HuH-7.5 (cell line): ENCODE results near the gene ANP32E.
"Not testable (repeated sequence)": the region's sequence is repeated elsewhere in the genome, so short reads cannot be mapped to it uniquely, and the experiment has no call there.

Source experiments
- DNase-seq: peaks from one replicate; pipeline ENCODE4 v3.0.0; 2011; ENCODE audit warnings: low spot score

The ANP32E gene

DNA sequence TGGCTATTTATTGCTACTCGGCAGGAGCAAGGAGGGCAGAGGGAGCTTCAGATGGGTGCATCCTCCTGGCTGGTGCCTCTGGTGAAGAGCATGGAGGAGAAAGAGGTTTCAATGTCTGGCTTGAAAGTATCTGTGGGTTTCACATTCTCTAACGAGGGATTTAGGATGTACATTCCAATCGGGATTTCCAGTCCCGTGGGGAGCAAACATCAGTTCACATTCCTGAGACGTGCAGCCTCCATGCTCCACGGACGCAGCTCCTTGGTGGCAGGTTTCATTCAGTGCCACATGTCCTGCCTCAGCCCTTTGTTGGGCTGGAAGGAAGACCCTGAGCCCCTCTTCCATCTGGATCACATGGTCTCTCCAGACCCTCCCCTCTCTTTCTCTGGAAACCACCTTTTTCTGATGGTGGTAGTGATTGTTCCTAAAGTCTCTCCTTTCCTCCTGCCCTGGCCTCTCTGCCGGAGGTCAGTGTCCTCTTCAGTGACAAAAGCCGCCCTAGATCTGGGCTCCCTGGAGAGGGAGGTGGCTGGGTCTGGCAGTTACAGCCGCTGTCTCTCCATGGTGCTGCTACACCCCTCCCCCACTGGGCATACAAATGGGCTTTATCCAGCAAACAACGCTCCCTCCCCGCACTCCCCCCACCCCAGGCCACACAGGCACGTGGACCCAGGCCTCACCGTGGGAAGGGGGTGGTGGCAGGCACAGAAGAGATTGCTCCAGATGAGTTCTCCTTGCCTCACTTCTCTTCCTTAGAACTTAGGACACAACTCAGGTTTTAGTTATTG is 20.8 kb upstream of the ANP32E start:
- DNase-seq, result no peak

DNA sequence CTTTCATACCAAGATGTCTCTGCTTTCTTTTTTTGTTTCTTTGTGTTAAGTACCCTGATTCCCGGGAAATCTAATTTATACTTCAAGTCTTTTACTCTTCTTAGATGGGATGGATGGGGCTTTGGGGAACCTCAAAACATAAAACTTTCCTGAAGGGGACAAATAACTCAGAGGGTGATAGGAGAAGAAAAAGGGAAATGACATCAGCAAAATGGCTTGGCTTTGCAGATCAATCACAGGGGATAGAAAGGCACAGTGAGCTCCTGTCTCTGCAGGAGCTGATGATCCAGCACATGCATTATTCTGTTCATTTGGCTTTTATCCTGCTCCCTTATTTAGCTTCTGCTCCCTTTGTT is 20.3 kb upstream of the ANP32E start:
- DNase-seq, result no peak

DNA sequence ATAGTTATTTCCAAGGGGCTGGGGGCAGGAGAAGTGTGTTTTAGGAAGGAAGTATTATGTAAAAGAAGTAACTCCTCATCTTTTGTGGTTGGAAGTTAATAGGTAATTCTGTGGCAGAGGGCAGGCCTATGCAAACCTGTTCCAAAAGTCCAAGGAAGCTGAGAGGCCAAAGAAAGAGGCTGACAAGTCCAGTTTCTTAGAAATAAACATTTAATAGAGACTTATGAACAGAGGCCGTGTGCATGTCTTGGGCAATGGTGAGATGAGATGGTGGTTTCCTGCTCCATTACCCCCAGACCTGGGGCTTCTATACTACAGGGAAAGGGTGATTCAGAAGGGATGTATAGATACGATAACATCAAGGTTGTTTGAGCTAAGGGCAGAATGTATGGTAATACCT is 14.0 kb upstream of the ANP32E start:
- no peak for DNase-seq

DNA sequence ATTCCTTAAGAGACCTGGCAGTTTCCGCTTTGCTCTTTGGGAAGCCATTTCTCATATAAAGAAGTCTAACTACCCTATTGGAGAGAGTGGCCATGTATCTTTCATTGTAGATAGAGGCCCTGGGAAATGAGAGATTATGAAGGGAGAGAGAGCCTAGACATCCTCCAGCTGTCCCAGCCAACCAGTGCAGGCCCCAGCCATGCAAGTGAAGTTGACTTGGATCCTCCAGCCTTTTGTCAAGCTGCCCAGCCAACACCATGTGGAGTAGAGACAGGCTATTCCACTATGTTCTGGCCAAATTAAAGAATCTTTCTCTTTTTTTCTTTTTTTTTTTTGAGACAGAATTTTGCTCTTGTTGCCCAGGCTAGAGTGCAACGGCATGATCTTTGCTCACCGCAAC is 7.1 kb upstream of the ANP32E start:
- DNase-seq, result no peak

DNA sequence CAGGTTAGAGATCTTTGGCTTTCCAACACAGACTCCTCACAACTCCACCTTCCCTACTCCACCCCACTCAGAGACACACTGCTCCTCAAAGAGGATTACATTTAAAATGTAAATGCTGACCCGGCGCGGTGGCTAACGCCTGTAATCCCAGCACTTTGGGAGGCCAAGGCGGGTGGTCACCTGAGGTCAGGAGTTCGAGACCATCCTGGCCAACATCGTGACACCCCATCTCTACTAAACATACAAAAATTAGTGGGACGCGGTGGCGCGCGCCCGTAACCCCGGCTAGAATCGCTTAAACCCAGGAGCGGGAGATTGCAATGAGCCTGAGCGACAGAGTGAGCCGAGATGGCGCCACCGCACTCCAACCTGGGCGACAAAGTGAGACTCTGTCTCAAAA is 1.8 kb upstream of the ANP32E start:
- DNase-seq, result no peak

DNA sequence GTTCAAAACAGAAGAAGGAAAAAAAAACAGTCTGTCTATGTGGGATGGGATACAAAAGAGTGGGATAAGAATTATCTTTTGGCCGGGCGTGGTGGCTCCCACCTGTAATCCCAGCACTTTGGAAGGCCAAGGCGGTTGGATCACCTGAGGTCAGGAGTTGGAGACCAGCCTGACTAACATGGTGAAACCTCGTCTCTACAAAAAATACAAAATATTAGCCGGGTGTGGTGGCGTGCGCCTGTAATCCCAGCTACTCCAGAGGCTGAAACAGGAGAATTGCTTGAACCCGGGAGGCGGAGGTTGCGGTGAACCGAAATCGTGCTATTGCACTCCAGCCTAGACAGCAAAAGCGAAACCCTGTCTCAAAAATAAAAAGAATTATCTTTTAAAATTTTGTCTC is 1.3 kb upstream of the ANP32E start:
- DNase-seq, result not testable (repeated sequence)

DNA sequence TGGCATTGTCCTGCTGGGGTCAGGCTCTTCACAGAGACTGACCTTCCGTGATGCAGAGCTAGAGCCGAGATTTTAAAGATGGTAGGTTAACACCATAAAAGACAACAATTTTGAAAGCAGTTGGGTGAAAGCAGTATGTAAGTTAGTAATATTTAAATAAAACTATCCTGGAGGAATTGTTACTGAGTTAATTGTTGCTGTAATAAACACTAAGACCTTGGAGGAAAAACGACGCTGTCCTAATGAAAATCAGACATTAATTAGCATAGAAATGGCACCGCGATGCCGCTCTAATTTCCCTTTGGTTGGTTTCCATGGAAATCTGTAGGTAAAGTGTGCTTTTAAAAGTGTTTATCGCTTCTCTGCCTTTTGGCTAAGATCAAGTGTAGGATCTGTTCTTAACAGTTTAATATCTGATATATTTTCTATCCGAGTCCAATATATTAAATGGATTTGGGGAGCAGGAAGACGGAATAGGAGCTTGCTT is 745 bp upstream of the ANP32E start:
- no peak for DNase-seq

DNA sequence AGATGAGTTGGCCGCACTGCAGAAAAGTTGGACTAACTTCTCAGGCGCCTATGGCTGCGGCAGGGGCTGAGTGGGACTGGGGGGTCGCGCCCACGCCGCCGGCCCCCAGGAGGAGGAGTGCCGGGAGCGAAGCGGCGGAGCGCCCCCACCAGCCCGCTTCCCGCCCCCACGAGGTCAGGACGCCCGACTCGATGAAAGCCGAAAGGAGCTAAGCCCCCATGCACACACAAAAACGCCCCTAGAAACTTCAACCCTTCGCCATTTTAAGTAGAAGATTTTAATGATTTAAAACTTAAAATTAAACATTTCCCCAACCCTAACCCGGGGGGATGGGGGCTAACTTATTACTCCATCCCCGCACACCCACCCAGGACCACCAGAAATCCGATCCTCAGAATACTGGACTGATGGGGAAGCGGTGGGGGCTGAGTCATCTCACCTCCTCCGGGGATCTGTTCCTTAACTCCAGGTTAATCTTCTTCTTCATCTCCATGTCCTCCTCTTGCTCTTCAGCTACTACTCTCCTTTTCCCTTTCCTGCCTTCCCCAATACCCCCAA is 539 bp downstream of the ANP32E start:
- DNase-seq, result peak; percentile 23

DNA sequence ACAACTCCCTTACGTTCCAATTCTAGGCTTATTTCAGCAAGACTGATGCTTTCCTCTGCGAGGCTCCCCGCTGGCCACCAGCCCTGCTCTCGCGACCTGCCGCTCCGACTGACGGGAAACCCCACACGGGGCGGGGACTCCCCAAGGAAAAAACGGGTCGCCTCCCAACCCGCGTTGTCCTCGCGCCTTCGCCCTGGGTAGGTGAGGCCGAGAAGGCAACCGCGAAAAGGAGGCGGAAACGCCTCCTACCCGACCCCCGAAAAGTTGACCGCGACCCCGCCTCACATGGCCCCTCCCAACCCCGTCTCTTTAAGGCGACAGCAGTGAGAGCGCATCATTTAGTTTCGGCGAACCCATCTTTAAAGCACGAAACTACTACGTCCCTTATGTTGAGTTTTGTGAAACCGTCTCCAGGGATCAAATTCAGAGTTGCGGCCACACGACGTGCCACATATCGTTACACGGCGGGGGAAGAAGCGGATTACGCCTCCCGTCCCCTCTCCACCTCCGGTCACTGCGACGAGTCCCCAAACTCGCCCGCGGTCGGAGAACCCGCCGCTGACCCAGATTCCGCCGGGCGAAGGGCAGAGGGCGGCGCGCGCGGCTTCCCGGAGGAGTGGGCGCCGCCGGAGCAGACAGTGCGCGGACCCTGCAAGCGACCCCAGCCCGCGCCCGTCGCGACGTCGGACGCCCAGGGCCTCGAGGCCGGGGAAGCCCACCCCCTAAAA is 1.2 kb downstream of the ANP32E start:
- DNase-seq, result peak; percentile 61

DNA sequence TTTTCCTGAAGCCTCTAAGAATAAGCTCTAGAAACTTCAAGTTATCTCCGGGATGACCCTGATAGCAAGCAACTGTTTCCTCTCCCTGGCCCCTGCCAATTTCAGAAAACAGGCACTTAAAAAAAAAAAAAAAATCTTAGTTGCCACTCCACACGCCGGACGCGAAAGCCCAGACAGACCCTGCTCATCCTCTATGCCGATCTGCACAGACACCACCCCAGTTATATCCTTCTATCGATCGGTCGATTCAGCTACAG is 1.7 kb downstream of the ANP32E start:
- no peak for DNase-seq

DNA sequence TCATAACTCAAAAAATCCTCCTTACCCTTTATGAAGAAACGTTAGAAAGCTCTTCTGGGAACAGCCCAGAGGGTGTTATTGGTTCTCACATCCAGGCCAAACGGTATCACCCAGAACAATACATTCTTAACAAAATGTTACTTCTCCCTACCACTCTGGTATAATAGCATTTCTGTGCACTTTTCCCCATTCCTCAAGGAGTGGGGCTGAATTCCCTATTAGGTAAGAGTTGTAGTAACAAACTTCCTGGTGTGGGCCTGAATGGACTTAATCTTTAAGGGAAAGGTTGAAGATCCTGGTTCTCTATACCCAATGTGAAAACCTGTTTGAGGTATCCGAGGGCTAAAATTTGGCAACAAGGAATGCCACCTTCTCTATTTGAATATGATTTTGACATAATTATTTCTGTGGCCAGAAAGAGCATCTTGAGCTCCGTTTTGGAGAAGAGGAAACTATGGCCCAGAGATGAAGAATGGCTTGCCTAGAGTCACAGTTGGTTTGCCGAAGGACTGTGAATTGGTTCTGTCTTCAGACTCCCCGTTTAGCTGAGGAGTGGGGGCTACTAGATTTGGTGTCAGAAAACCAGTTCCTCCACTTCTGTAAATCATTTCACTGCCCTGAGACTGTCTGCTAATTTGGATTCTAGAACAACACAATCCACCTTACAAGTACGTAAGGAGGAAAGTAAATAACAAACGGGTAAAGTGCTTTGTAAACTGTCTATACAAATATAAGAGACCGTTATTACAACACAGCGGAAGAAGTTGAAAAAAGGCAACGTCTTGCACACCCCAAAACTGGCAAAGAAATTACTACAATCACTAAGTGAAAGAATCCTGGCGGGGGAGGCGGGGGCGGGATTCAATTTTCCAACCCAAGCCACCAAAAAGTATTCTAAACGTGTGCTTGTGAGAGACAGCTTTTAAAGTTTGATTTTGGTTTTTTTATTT is 2.3 kb downstream of the ANP32E start:
- DNase-seq, result no peak

DNA sequence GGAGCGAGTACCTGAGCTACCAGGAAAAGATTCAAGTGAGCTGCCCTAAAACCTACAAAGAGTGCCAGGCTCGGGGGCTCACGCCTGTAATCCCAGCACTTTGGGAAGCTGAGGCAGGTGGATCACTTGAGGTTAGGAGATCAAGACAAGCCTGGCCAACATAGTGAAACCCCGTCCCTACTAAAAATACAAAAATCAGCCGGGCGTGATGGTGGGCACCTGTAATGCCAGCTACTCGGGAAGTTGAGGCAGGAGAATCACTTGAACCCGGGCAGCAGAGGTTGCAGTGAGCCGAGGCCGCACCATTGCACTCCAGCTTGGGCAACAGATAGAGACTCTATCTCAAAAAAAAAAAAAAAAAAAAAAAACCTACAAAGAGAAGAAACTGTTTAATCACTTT is 3.0 kb downstream of the ANP32E start:
- DNase-seq, result not testable (repeated sequence)

DNA sequence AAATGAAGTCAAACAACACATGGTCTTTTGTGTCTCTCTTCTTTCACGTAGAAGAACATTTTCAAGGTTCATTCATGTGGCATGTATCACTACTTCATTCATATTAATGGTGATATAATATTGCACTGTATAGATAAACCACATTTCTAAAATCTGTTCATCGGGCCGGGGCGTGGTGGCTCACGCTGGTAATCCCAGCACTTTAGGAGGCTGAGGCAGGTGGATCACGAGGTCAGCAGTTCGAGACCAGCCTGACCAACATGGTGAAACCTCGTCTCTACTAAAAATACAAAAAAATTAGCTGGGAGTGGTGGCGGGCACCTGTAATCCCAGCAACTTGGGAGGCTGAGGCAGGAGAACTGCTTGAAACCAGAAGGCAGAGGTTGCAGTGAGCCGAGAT is 7.7 kb downstream of the ANP32E start:
- DNase-seq, result not testable (repeated sequence)

DNA sequence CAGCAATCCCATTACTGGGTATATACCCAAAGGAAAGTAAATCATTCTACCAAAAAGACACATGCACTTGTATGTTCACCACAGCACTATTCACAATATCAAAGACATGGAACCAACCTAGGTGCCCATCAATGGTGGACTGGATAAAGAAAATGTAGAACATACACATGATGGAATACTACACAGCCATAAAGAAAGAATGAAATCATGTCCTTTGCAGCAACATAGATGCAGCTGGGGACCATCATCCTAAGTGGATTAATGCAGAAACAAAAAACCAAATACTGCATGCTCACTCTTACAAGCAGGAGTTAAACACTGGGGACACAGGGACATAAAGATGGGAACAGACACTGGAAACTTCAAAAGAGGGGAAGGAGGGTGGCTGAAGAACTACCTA is 8.7 kb downstream of the ANP32E start:
- DNase-seq, result no peak

DNA sequence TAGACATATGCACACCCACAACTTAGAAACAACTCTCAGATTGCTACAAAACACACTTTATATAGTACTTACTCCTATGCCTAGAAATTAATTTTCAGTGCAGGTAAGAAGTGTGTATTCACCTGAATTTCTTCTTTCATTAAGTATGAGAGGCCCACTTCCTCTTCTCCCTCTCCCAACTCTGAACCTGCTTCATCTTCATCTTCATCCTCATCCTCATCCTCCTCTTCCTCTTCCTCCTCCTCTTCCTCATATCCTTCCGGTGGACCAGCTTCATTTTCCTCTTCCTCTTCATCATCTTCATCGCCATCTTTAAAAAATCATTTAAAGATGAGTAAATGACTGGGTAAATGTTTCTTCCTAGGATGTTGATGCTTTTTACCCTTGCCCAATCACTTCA is 9.4 kb downstream of the ANP32E start:
- no peak for DNase-seq

DNA sequence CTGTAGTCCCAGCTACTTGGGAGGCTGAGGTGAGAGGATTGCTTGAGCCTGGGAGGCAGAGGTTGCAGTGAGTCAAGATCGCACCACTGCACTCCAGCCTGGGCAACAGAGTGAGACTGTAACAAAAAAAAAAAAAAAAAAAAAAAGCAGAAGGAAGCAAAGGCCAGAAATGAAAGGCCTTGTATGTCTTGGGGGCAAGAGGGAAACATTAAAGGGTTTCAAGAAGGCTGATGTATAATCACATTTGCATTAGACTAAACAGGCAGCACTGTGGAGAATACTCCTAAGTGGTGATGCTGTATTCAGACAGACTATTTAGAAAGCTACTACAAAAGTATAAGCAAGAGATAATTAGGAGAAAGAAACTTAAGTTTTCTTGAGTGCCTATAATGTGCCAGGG is 10.4 kb downstream of the ANP32E start:
- no peak for DNase-seq

DNA sequence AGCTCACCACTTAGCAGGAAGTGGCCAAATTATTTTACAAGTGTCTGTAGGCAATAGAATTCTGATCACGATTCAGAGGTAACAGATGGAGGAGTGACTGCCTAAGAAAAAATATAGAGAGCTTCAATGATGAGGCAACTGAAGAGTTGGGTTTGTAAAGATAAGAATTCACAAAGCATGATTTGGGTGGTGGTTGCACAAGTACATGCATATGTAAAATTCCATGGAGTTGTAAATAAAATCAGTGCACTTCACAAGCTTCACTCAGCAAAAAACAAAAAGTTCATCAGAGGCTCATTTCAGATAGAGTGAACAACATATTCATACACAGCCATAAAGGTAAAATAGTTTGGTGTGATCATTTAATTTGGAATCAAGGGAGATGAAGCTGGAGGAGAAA is 10.9 kb downstream of the ANP32E start:
- no peak for DNase-seq

DNA sequence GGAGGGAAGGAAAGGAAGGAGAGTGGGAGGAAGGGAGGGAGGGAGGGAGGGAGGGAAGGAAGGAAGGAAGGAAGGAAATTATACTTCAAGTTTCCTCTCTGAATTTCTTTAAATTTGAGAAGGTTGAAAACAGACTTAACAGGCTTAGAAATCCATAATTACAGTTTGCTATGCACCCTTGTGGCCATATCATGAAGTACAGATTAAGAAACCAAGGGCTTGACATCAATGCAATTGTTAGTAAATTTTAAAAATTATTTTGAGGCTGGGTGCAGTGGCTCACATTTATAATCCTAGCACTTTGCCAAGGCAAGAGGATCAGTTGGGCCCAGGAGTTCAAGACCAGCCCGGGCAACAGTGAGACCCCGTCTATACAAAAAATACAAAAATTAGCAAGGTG is 14.4 kb downstream of the ANP32E start:
- DNase-seq, result no peak

DNA sequence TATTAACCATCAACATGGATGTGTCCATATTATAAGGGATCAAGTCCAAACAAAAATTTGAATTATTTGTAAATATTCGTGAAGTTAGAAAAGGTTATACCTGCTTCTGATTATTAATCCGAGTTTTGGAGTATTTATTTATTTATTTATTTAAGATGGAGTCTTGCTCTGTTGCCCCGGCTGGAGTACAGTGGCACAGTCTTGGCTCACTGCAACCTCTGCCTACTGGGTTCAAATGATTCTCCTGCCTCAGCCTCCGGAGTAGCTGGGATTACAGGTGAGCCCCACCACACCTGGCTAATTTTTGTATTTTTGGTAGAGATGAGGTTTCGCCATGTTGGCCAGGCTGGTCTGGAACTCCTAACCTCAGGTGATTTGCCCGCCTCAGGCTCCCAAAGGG is 20.1 kb downstream of the ANP32E start:
- not testable (repeated sequence) for DNase-seq

DNA sequence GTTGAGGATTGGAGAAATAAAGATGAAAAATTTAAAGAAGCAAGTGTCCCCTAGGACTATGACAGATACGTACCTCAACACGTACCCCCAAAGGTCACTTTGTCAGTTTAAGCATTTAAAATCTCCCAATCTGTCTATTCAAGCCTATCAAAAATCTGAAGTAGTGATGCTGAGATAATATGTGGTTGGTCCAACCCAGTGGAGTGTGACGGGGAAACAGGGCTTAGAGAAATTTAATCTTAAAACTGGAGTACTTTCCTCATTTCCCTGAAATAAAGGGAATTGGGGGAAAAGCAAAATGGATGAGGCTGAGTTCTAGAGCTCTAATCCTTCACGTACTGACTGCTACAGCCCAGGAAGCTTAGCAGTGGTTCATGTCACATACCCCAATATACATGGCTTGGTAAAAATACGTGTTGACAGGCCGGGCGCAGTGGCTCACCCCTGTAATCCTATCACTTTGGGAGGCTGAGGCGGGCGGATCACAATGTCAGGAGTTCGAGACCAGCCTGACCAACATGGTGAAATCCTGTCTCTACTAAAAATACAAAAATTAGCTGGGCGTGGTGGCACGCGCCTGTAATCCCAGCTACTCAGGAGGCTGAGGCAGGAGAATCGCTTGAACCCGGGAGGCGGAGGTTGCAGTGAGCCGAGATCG is 21.7 kb downstream of the ANP32E start:
- DNase-seq, result not testable (repeated sequence)

DNA sequence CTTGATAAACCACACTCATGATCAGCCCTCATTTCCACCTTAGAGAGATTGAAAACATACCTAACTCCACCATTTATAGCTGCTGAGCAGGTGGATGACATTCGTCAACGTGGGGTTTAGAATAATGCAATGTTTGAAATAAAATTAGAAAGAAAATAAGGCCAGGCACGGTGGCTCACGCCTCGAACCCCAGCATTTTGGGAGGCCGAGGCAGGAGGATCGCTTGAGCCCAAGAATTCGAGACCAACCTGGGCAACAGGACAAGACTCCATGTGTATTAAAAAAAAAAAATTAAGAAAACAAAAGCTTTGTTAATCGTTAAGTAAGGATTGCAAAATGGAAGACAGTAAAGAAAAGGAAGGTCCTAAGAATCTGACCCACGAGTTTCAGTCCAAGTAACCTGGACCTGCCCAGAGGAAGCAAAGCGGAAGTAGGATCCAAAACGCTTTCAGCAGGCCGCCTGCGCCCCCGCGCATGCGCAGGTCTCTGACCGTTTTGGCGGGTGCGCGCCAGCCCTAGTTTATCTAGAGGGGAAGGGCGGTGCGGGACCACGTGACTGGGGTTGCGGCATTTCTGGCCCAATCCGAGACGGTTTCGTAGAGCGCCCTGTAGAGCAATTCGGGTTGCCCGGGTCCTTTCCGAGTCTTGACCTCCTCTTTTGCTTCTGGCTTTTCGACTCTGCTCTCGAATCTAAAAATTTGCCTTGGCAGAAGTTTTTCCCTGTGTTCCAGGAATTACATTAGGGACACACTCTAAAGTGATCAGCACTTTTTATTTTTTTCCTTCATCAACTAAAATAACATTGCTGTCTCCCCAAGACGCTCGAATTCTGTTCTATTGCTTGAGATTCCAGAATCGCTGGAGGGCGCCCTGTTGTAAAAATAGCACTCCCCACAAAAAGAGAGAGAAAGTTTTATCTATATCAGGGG is 22.5 kb downstream of the ANP32E start:
- peak; percentile 84 for DNase-seq
